Measurements from ENCODE around the gene IRF2.
A peak's percentile ranks its signal among the peaks of the same experiment; 100 is the strongest.

IRF2 gene

DNA sequence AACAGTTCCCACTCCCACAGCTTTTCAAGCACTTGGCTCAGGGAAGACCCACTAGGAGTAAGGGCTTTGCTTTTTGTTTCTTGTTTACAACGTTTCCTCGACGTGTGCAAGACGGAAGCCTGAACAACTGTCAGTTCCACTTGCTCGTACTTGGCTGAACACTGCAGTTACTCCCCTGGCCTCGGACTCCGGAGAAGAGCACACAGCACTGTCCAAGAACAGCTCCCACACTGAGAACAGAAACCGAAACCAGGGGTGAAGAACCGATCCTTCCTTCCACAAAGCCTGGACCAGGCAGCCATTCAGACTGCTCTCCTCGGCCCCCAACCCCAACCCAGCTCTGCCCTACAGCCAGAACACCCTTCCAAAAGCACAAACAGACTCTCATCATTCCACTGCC, 25.5 kb downstream of the IRF2 start:
- peak overlapping the region; percentile 66 for H3K27ac ChIP-seq

DNA sequence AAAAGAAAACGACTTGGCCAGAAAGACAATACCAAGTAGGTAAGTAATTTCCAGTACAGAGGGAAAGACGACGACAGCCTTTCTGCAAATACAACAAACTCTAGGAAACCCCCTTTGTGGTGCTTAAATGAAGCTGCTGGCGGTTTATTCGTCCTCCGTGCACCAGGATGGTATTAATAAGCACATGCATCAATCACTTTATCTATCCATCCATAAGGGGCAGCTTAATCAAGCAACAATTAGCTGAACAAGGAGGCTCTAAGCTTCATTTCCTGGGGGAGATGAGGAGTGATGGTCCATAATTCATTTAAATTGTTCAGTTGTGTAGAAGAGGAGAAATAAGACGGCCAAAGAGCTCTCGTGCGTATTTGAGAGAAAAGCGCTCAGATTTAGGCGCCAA, 26.2 kb downstream of the IRF2 start:
- no peaks in the 10 kb centered on the region for H3K36me3 ChIP-seq (replicated peaks)
- no peak for TF ChIP-seq CTCF (IDR thresholded peaks at IDR 0.05; ENCODE audit: low read depth, low read length, missing control alignments)
- DNase-seq, result no peak
- H3K27me3 ChIP-seq (replicated peaks), result no peaks in the 10 kb centered on the region
- no peak overlapping the region for H3K4me3 ChIP-seq (ENCODE audit: low read depth, low read length)
- in situ Hi-C loops (cut with HindIII; ENCODE audit: low pct_ligation_motif_present, low sequenced_read_pairs), result no loop called here
- no peak overlapping the region for H3K27ac ChIP-seq

More for the DNA sequence above, 25.5 kb downstream of the IRF2 start:
- Histone ChIP-seq H3K27me3 (replicated peaks) (no peaks in the 10 kb centered on the region), H3K4me3 (ENCODE audit: low read depth, low read length) (peak overlapping the region; percentile 27), H3K36me3 (replicated peaks) (no peaks in the 10 kb centered on the region)
- peak; percentile 70 for DNase-seq
- TF ChIP-seq CTCF (IDR thresholded peaks at IDR 0.05; ENCODE audit: low read depth, low read length, missing control alignments), result no peak
- in situ Hi-C loops (cut with HindIII; ENCODE audit: low pct_ligation_motif_present, low sequenced_read_pairs), result no loop called here

- in situ Hi-C loops (cut with HindIII; ENCODE audit: low pct_ligation_motif_present, low sequenced_read_pairs), result no loop called here
- Histone ChIP-seq H3K4me3 (ENCODE audit: low read depth, low read length) (no peak overlapping the region), H3K27me3 (replicated peaks) (no peaks in the 10 kb centered on the region), H3K27ac (no peak overlapping the region), H3K36me3 (replicated peaks) (no peaks in the 10 kb centered on the region)
- no peak for TF ChIP-seq CTCF (IDR thresholded peaks at IDR 0.05; ENCODE audit: low read depth, low read length, missing control alignments)
- no peak for DNase-seq
Measured at GRCh38 chr4:184447664-184448063, 26.7 kb downstream of the IRF2 start.

DNA sequence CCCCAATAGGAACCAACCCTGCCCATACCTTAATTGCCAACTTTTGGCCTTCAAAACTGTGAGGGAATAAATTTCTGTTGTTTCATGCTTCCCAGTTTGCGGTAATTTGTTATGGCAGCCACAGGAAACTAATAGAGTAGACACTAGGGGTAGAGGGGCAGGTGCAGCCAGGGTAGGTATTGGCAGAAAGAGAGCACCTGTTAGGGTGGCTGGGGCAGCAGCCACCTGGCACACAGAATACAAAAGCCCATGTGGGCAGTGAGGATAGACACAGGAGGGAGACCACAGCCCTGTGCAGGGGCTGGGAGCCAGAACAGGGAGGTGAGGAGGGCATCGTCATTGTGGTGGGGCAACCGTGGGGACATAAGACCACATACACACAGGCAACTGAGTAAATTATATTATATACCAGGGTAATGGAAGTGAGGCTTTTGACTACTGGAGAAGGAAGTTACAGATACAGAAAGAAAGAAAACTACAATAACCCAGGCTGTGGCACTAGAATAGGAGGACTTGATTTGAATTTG, 28.2 kb downstream of the IRF2 start:
- Histone ChIP-seq H3K4me3 (ENCODE audit: low read depth, low read length) (no peak overlapping the region), H3K36me3 (replicated peaks) (no peaks in the 10 kb centered on the region), H3K27ac (no peak overlapping the region), H3K27me3 (replicated peaks) (no peaks in the 10 kb centered on the region)
- in situ Hi-C loops (cut with HindIII; ENCODE audit: low pct_ligation_motif_present, low sequenced_read_pairs), result no loop called here
- no peak for TF ChIP-seq CTCF (IDR thresholded peaks at IDR 0.05; ENCODE audit: low read depth, low read length, missing control alignments)
- DNase-seq, result no peak

GRCh38 chr4:184444953-184445309, 29.4 kb downstream of the IRF2 start:
- no peak overlapping the region for H3K27ac ChIP-seq
- in situ Hi-C loops (cut with HindIII; ENCODE audit: low pct_ligation_motif_present, low sequenced_read_pairs), result no loop called here

More at GRCh38 chr4:184444953-184445309, 29.4 kb downstream of the IRF2 start:
- no peaks in the 10 kb centered on the region for H3K27me3 ChIP-seq (replicated peaks)
- H3K4me3 ChIP-seq (ENCODE audit: low read depth, low read length), result no peak overlapping the region
- DNase-seq, result no peak
- TF ChIP-seq CTCF (IDR thresholded peaks at IDR 0.05; ENCODE audit: low read depth, low read length, missing control alignments), result no peak
- no peaks in the 10 kb centered on the region for H3K36me3 ChIP-seq (replicated peaks)
